Calu3 (cell line): Measurements from ENCODE around the gene NUDT22. TPM values are rescaled to one million over a fixed set of nuclear protein-coding genes. Genes with fewer than 3 reads are reported as not detected.

Experiments
- BruUV-seq: library from RNA; stranded (reverse); fragments of 400-500 nt; replicated peaks from 2 replicates; lab custom pipeline; 2021; lab: Mats Ljungman, UMichigan
- CTCF ChIA-PET: fragments of 300-600 bp; sonication (Branson Sonifier 250); formaldehyde crosslinking; loops from one replicate; lab custom pipeline; 2022; ENCODE audit warnings: antibody characterized with exemption; lab: Charles Lee
- DNase-seq: peaks from one replicate; pipeline ENCODE4 v3.0.0; 2022
- H3K27ac Mint-ChIP-seq: one replicate; pipeline ENCODE4 v1.8.0; 2022; ENCODE audit warnings: mixed read lengths; ENCODE audit not compliant: unreplicated experiment
- H3K27me3 Mint-ChIP-seq: one replicate; pipeline ENCODE4 v1.8.0; 2022; ENCODE audit warnings: mixed read lengths; ENCODE audit not compliant: unreplicated experiment
- H3K36me3 Mint-ChIP-seq: one replicate; pipeline ENCODE4 v1.8.0; 2022; ENCODE audit warnings: mild to moderate bottlenecking, moderate library complexity, mixed read lengths; ENCODE audit not compliant: insufficient read depth, unreplicated experiment
- H3K4me1 Mint-ChIP-seq: one replicate; pipeline ENCODE4 v1.8.0; 2022; ENCODE audit warnings: mild to moderate bottlenecking, low read depth, mixed read lengths; ENCODE audit not compliant: unreplicated experiment
- H3K4me3 Mint-ChIP-seq: one replicate; pipeline ENCODE4 v1.8.0; 2022; ENCODE audit warnings: mild to moderate bottlenecking, low read depth, moderate library complexity, mixed read lengths; ENCODE audit not compliant: unreplicated experiment
- H3K9me3 Mint-ChIP-seq: one replicate; pipeline ENCODE4 v1.8.0; 2022; ENCODE audit warnings: low read depth, mixed read lengths; ENCODE audit not compliant: unreplicated experiment
- CTCF ChIP-seq: fragments of 200-600 bp; IDR thresholded peaks from one replicate; pipeline ENCODE4 v1.8.0; 2022; ENCODE audit warnings: antibody characterized with exemption; ENCODE audit not compliant: unreplicated experiment
- intact Hi-C: fragments of 100-400 bp; cut with micrococcal nuclease; formaldehyde crosslinking; loops from one replicate; pipeline ENCODE4 v1.10.0; 2022; ENCODE audit not compliant: unreplicated experiment
- total RNA-seq: library from RNA; stranded (reverse); gene quantifications from 2 replicates; pipeline ENCODE4 v1.2.3, GENCODE V29; 2022

The NUDT22 gene
- total RNA-seq, 1 experiment from 2014 or later, result 58.7 TPM

- intact Hi-C loops, result no loop called here
- BruUV-seq, result no TSS peak
- H3K27me3 Mint-ChIP-seq, result no peaks in the 10 kb centered on the region
- peaks cover 30% of the 10 kb centered on the region for H3K4me1 Mint-ChIP-seq
- no peaks in the 10 kb centered on the region for H3K9me3 Mint-ChIP-seq
- DNase-seq, result no peak
- peaks cover 89% of the 10 kb centered on the region for H3K36me3 Mint-ChIP-seq
- H3K4me3 Mint-ChIP-seq, result peak overlapping the region; percentile 51
- peak overlapping the region; percentile 88 for H3K27ac Mint-ChIP-seq
- no peak for TF ChIP-seq CTCF
- CTCF ChIA-PET, result interaction anchor here (0.6 to 1.6 kb wide), 5 partner anchors 12 to 117 kb away, joined by 3 to 6 read pairs (median 5); partner anchors contain the start of genes NUDT22 and TRPT1
Measured at GRCh38 chr11:64238076-64238475, 12.0 kb downstream of the NUDT22 start.

- BruUV-seq, result no TSS peak
- CTCF ChIA-PET, result no interaction called here
- Mint-ChIP-seq H3K9me3 (no peaks in the 10 kb centered on the region), H3K27ac (no peak overlapping the region), H3K36me3 (peaks cover 90% of the 10 kb centered on the region), H3K27me3 (no peaks in the 10 kb centered on the region), H3K4me1 (peaks cover 39% of the 10 kb centered on the region), H3K4me3 (no peak overlapping the region)
- TF ChIP-seq CTCF, result no peak
- intact Hi-C loops, result no loop called here
- no peak for DNase-seq
Measured at GRCh38 chr11:64238999-64239398, 12.9 kb downstream of the NUDT22 start.

GRCh38 chr11:64239662-64240434 lies 13.8 kb downstream of the NUDT22 start:
- Mint-ChIP-seq H3K27ac (peak overlapping the region; percentile 89), H3K36me3 (peaks cover 95% of the 10 kb centered on the region)
- DNase-seq, result no peak

More at GRCh38 chr11:64239662-64240434, 13.8 kb downstream of the NUDT22 start:
- BruUV-seq, result no TSS peak
- no peaks in the 10 kb centered on the region for H3K9me3 Mint-ChIP-seq
- CTCF ChIA-PET, result interaction anchor here (0.5 kb wide), 1 partner anchor 34 kb away, joined by 3 read pairs; no protein-coding TSS in a partner anchor
- peak overlapping the region; percentile 96 for H3K4me3 Mint-ChIP-seq
- intact Hi-C loops, result loop anchor here (10.0 kb wide), 1 partner anchor 65 kb away; the partner anchor contains the start of genes CATSPERZ and ESRRA
- no peaks in the 10 kb centered on the region for H3K27me3 Mint-ChIP-seq
- H3K4me1 Mint-ChIP-seq, result peaks cover 42% of the 10 kb centered on the region
- TF ChIP-seq CTCF, result no peak
